HepG2 (cell line): ENCODE results near the gene GCLM.

ENCODE experiments used
- MEIS2 ChIP-seq: sonication (generic); formaldehyde crosslinking; IDR thresholded peaks from 2 replicates; pipeline ENCODE4 v1.9.0; 2021; ENCODE audit warnings: mild to moderate bottlenecking, missing genetic modification reagents
- TAF1 ChIP-seq: sonication (generic); formaldehyde crosslinking; IDR thresholded peaks from 2 replicates; pipeline ENCODE4 v1.4.0; 2020; ENCODE audit warnings: missing genetic modification reagents

DNA sequence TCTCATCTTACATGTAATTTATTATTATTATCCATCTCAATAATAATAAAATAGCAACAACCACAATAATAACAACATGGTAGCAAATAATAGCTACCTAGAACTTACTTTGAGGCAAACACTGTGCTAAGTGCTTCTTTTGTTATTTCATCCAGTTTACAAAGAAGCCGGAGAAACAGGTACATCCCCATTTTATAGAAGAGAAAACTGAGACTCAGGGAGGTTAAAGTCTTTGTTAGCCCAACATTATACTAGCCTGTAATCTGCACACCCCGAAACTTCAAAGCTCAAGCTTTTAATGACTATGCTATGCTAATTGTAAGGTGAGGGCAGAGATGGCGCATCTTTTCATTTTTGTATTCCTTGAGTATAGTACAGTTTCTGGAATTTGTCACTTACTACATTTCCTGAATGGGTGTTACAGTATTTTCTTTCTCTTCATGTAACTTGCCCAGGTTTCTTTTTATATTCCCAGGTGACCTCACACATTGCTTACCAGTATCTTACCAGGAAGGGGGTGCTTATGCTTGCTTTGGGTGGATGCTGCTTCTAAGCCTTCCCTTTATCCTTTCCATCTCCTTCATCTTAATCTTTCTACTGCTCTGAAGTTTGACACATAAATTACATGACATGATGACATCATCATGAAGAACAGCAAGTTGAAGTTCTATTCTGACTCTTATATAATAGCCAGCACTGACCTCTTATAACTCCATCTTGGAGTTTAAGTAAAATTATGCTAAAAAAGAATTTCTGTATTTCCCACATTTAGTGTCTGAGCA is 8.3 kb downstream of the GCLM start:
- no peak for TF ChIP-seq MEIS2 (CRISPR knock-in tag)
- TF ChIP-seq TAF1 (CRISPR knock-in tag): no peak
